ENCODE results near the gene MYOD1.

Gene MYOD1

DNA sequence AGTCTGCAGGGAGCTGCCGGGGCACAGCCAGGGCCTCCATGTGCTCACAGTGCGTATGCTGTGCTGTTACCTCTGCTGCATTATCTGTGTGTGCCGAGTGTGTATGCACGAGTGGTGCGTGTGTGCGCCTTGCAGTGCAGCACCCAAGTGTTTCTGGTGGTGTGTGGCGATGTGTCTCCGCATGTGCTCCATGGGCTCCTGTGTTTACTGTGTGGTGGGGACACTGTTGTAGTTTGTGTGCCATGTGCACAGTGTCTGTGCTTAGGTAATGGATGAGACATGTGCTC lies 46.6 kb downstream of the MYOD1 start:
- DNase-seq (ENCODE audit: low read depth), result no peak
- no peak overlapping the region for H3K4me3 ChIP-seq (ENCODE audit: low read depth, low read length)
- TF ChIP-seq, protein P1, sequence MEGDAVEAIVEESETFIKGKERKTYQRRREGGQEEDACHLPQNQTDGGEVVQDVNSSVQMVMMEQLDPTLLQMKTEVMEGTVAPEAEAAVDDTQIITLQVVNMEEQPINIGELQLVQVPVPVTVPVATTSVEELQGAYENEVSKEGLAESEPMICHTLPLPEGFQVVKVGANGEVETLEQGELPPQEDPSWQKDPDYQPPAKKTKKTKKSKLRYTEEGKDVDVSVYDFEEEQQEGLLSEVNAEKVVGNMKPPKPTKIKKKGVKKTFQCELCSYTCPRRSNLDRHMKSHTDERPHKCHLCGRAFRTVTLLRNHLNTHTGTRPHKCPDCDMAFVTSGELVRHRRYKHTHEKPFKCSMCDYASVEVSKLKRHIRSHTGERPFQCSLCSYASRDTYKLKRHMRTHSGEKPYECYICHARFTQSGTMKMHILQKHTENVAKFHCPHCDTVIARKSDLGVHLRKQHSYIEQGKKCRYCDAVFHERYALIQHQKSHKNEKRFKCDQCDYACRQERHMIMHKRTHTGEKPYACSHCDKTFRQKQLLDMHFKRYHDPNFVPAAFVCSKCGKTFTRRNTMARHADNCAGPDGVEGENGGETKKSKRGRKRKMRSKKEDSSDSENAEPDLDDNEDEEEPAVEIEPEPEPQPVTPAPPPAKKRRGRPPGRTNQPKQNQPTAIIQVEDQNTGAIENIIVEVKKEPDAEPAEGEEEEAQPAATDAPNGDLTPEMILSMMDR (IDR thresholded peaks at IDR 0.05; ENCODE audit: low read depth, low read length, missing control alignments), result no peak

GRCh38 chr11:17766590-17766989 lies 47.2 kb downstream of the MYOD1 start:
- DNase-seq (ENCODE audit: low read depth), result no peak
- TF ChIP-seq, protein P1 (IDR thresholded peaks at IDR 0.05; ENCODE audit: low read depth, low read length, missing control alignments), result peak; percentile 11
- no peak overlapping the region for H3K4me3 ChIP-seq (ENCODE audit: low read depth, low read length)

DNA sequence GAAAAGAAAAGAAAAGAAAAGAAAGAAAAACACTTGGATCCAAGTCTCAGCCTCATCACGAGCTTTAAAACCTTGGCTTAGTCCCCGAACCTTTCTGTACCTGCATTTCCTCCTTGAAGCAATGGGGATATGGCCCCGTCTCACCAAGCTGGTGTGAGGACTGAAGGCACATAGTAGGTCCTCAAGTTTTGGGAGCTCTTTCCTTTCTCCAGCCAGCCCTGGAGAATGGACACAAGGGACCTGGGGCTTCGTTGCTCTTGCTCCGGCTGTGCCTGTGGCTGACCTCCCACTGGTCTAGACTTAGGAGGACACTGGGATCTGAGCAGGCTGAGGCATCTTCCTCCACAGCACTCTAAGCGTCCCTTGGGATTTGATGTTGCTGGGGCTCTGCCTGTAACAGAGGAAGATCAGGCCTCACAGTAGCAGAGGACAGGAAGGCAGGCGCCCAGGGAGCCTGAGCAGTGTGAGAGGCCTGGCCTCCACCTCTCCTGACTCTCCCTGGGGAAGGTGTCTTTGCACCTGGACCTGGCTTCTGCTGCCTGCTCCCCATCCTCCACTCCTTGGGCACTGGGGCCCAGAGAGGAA lies 48.0 kb downstream of the MYOD1 start:
- H3K4me3 ChIP-seq (ENCODE audit: low read depth, low read length), result no peak overlapping the region
- DNase-seq (ENCODE audit: low read depth), result no peak
- TF ChIP-seq, protein P1 (IDR thresholded peaks at IDR 0.05; ENCODE audit: low read depth, low read length, missing control alignments), result no peak

- H3K4me3 ChIP-seq (ENCODE audit: low read depth, low read length), result no peak overlapping the region
- no peak for DNase-seq (ENCODE audit: low read depth)
- TF ChIP-seq, protein P1 (IDR thresholded peaks at IDR 0.05; ENCODE audit: low read depth, low read length, missing control alignments), result no peak
Measured at GRCh38 chr11:17767914-17768313, 48.5 kb downstream of the MYOD1 start.

GRCh38 chr11:17768547-17768946 lies 49.2 kb downstream of the MYOD1 start:
- TF ChIP-seq, protein P1 (IDR thresholded peaks at IDR 0.05; ENCODE audit: low read depth, low read length, missing control alignments), result no peak

DNA sequence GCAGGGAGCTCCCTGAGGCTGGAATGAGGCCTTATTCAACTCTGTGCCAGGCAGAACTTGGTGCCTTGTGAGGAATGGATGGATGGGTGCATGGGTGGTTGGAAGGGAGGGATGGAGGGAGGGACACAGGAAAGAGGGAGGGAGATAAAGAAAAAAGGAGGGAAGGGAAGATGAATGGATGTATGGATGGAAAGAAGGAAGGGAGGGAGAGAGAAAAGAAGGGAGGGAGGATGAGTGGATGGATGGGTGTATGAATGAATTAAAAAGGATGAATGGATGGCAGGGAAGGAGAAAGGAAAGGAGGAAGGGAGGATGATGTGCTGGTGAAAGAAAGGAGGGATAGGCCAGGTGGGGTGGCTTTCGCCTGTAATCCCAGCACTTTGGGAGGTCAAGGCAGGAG lies 49.8 kb downstream of the MYOD1 start:
- DNase-seq (ENCODE audit: low read depth), result no peak
- H3K4me3 ChIP-seq (ENCODE audit: low read depth, low read length), result no peak overlapping the region
- TF ChIP-seq, protein P1 (IDR thresholded peaks at IDR 0.05; ENCODE audit: low read depth, low read length, missing control alignments), result no peak

More at GRCh38 chr11:17768547-17768946, 49.2 kb downstream of the MYOD1 start:
- H3K4me3 ChIP-seq (ENCODE audit: low read depth, low read length), result no peak overlapping the region
- no peak for DNase-seq (ENCODE audit: low read depth)

GRCh38 chr11:17770048-17770652 lies 50.8 kb downstream of the MYOD1 start:
- TF ChIP-seq, protein P1 (IDR thresholded peaks at IDR 0.05; ENCODE audit: low read depth, low read length, missing control alignments), result peak; percentile 53
- H3K4me3 ChIP-seq (ENCODE audit: low read depth, low read length), result no peak overlapping the region
- no peak for DNase-seq (ENCODE audit: low read depth)
